Tibial nerve (tissue), 4 donors: Measurements from ENCODE around the gene SNRNP200. TPM values are rescaled to one million over a fixed set of nuclear protein-coding genes. Genes with fewer than 3 reads are reported as not detected.

Experiments
- DNase-seq, 2 donors: peaks; one replicate each; pipeline ENCODE4 v3.0.0-alpha.2; 2019; ENCODE audit warnings: low spot score in 2 of 2
- H3K27ac ChIP-seq, 4 donors: fragments of 200-600 bp; sonication (generic) in 3 of 4; one replicate each; pipeline ENCODE4 v1.5.1; 2017 to 2019; ENCODE audit warnings: mild to moderate bottlenecking in 1 of 4
- H3K27me3 ChIP-seq, 2 donors: fragments of 200-600 bp; sonication (generic) in 1 of 2; one replicate each; pipeline versions ENCODE4 v1.5.1 to v1.6.0; 2017 to 2019
- H3K36me3 ChIP-seq, 3 donors: fragments of 200-600 bp; sonication (generic); one replicate each; pipeline ENCODE4 v1.5.1; 2018 to 2019
- H3K4me1 ChIP-seq, 4 donors: fragments of 200-600 bp; sonication (generic) in 3 of 4; one replicate each; pipeline ENCODE4 v1.5.1; 2017 to 2019
- H3K4me3 ChIP-seq, 4 donors: fragments of 200-600 bp; sonication (generic) in 3 of 4; one replicate each; pipeline ENCODE4 v1.5.1; 2017 to 2019; ENCODE audit warnings: mild to moderate bottlenecking in 1 of 4, moderate library complexity in 1 of 4
- H3K9me3 ChIP-seq, 4 donors: fragments of 200-600 bp; sonication (generic) in 3 of 4; one replicate each; pipeline ENCODE4 v1.5.1; 2017 to 2019
- EP300 ChIP-seq, 2 donors: sonication (generic); formaldehyde crosslinking; IDR thresholded peaks; one replicate each; pipeline ENCODE4 v1.6.1; 2017; ENCODE audit warnings: antibody characterized with exemption in 2 of 2, mild to moderate bottlenecking in 1 of 2
- POLR2A ChIP-seq, 2 donors: fragments of 450-650 bp; IDR thresholded peaks; one replicate each; pipeline ENCODE4 v1.6.1; 2017; ENCODE audit warnings: antibody characterized with exemption in 2 of 2, mild to moderate bottlenecking in 2 of 2, moderate library complexity in 2 of 2
- WGBS, 2 donors: methylation state at CpG; one replicate each; pipeline ENCODE4 v1.1.5; 2018; 5-methylcytosine and 5-hydroxymethylcytosine counted together
- total RNA-seq, 4 donors: library from RNA; depleted of rRNA; stranded (reverse); fragments of >200 nt; gene quantifications; one replicate each; pipeline ENCODE4 v1.1.0, GENCODE V29; 2016
- TF ChIP-seq, protein P1 (sequence below), 5 experiments: fragments of 200-600 bp in 3 of 5; fragments of 450-650 bp in 2 of 5; sonication (generic) in 3 of 5; IDR thresholded peaks; one replicate each; pipeline ENCODE4 v1.5.1; 2016 to 2019; ENCODE audit warnings: antibody characterized with exemption in 5 of 5, mild to moderate bottlenecking in 3 of 5, moderate library complexity in 2 of 5

SNRNP200 gene
- total RNA-seq, 4 donors from 2014 or later = 79.4 to 106 (median 90.1) TPM

DNA sequence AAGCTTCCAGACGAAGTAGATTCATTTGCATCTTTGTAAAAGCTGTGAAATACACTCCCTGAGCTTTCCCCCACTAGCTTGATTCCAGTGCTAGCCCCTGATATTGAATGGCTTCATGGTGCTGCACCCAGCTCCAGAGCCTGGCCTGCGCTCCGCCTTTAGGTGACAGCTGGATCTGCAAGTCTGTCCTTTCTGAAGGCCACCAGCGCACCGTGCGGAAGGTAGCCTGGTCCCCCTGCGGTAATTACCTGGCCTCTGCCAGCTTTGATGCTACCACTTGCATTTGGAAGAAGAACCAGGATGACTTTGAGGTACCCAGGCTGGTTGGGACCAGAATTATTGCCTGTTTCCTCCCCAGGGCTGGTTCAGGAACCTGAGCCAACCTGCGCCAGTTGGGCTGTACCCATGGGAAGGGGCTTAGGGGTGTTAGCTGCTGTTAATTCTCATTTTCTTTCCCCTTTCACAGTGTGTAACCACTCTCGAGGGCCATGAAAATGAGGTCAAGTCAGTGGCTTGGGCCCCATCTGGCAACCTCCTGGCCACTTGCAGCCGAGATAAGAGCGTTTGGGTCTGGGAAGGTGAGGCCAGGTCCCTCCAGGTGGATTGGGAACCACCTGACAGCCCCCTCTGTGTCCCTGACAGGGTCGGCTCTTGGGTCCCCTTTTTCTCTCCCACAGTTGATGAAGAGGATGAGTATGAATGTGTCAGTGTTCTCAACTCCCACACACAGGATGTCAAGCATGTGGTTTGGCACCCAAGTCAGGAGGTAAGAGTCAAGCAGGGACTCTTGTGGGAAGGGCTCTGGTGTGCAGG is 38.0 kb downstream of the SNRNP200 start:
- Histone ChIP-seq H3K27ac (peak overlapping the region in 1 of 4 donors; percentile 96), H3K27me3 (no peaks in the 10 kb centered on the region), H3K9me3 (no peaks in the 10 kb centered on the region), H3K4me3 (peak overlapping the region in 3 of 4 donors; percentile 90 to 98 (median 94)), H3K36me3 (peaks cover 0 to 69% (median 17%) of the 10 kb centered on the region in 3 donors), H3K4me1 (peaks cover 5 to 39% (median 27%) of the 10 kb centered on the region in 4 donors)
- WGBS, 2 donors = 63 to 67% methylated on average over 12 of the region's 12 CpGs
- TF ChIP-seq EP300 (IDR thresholded peaks at IDR 0.05) = no peak
- TF ChIP-seq POLR2A (IDR thresholded peaks at IDR 0.05) = no peak
- TF ChIP-seq, protein P1, sequence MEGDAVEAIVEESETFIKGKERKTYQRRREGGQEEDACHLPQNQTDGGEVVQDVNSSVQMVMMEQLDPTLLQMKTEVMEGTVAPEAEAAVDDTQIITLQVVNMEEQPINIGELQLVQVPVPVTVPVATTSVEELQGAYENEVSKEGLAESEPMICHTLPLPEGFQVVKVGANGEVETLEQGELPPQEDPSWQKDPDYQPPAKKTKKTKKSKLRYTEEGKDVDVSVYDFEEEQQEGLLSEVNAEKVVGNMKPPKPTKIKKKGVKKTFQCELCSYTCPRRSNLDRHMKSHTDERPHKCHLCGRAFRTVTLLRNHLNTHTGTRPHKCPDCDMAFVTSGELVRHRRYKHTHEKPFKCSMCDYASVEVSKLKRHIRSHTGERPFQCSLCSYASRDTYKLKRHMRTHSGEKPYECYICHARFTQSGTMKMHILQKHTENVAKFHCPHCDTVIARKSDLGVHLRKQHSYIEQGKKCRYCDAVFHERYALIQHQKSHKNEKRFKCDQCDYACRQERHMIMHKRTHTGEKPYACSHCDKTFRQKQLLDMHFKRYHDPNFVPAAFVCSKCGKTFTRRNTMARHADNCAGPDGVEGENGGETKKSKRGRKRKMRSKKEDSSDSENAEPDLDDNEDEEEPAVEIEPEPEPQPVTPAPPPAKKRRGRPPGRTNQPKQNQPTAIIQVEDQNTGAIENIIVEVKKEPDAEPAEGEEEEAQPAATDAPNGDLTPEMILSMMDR (IDR thresholded peaks at IDR 0.05) = peak in 1 of 5 experiments; percentile 7
- DNase-seq = no peak

DNA sequence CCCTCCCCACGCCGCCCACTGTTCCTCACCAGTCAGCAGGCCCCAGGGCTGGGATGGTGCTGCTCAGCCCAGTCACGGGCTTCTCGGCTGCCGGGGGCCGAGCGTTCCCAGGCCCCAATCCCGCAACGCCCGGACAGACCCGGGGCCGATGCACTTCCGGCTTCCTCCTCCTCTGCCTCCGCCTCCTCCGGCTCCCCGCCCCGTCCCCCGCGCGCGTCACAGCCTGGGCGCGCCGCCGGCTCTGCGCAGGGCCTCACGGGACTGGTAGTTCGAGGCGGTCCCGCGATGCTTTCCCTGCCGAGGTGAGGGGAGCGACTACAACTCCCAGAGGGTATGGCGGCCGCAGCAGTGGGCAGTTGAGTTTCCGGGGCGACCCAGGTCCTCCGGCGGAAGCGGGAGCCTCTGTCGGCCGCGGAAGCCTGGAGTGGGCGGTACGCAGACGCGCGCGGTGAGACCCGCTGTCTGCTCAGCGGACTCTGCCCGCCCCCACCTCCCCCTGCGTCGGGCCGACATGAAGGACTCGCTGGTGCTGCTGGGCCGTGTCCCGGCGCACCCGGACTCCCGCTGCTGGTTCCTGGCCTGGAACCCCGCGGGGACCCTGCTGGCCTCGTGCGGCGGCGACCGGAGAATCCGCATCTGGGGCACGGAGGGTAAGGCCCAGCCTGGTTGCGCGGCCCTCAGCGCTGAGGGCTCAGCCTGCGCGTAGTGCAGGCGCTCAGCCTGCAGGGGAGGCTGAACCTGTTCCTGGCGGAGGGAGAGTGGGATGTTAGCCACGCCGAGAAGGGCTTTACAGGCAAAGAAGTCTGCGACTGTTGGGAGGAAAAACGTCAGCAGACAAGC is 39.3 kb downstream of the SNRNP200 start, which contains the start of the genes CIAO1 and TMEM127:
CIAO1 (plus strand) TSS at position 386 of the 840 bp plus-strand sequence; CDS start at position 512, 126 bp downstream.
TMEM127 (minus strand) TSS at position 158 of the 840 bp plus-strand sequence. CDS start 616 bp downstream, outside the sequence.
- DNase-seq = peak; percentile 94 to 96
- peaks cover 5 to 52% (median 33%) of the 10 kb centered on the region in 4 donors for H3K4me1 ChIP-seq
- TF ChIP-seq EP300 (IDR thresholded peaks at IDR 0.05) (peak; percentile 95), POLR2A (IDR thresholded peaks at IDR 0.05) (peak; percentile 65 to 89)
- TF ChIP-seq, protein P1 (IDR thresholded peaks at IDR 0.05) = peak in 4 of 5 experiments; percentile 5 to 56 (median 40)
- peaks cover 0 to 68% (median 6%) of the 10 kb centered on the region in 3 donors for H3K36me3 ChIP-seq
- H3K4me3 ChIP-seq = peak within 1 kb of the TSS; percentile 90 to 99 (median 96)
- no peaks in the 10 kb centered on the region for H3K27me3 ChIP-seq
- H3K27ac ChIP-seq = peak within 1 kb of the TSS; percentile 78 to 96 (median 94)
- WGBS, 2 donors = 0% methylated on average over 44 to 56 of the region's 81 CpGs
- no peaks in the 10 kb centered on the region for H3K9me3 ChIP-seq

DNA sequence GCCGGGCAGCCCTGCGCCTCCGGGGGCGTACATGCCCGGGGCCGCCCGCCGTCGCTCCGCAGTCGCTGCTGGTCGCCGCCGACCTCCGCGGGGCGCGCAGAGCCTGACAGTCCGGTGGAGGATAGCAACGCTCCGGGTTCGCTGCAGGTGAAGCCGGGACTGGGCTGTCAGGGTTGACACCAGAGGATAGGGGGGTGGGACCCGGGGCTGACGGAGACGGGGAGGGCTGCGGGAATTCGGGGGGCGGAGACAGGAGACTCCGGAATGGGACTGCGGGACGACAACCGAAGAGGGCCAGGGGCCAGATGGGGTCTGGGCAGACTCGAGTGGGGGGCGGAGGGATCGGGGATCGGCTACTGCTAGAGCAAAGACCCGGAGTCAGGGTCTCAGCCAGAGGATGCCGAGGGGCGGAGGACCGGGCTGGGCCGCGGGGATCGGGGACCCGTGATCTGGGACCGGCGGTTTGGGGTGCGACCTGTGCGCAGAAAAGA is 40.0 kb downstream of the SNRNP200 start:
- no peaks in the 10 kb centered on the region for H3K9me3 ChIP-seq
- H3K27me3 ChIP-seq = no peaks in the 10 kb centered on the region
- H3K27ac ChIP-seq = peak overlapping the region; percentile 78 to 96 (median 94)
- H3K4me1 ChIP-seq = peaks cover 5 to 58% (median 40%) of the 10 kb centered on the region in 4 donors
- H3K4me3 ChIP-seq = peak overlapping the region; percentile 90 to 99 (median 96)
- TF ChIP-seq, protein P1 (IDR thresholded peaks at IDR 0.05) = no peak
- TF ChIP-seq POLR2A (IDR thresholded peaks at IDR 0.05) (no peak), EP300 (IDR thresholded peaks at IDR 0.05) (no peak)
- H3K36me3 ChIP-seq = peaks cover 0 to 61% (median 4%) of the 10 kb centered on the region in 3 donors
- WGBS, 2 donors = 1 to 4% methylated on average over 26 to 39 of the region's 49 CpGs
- peak; percentile 22 to 23 for DNase-seq

DNA sequence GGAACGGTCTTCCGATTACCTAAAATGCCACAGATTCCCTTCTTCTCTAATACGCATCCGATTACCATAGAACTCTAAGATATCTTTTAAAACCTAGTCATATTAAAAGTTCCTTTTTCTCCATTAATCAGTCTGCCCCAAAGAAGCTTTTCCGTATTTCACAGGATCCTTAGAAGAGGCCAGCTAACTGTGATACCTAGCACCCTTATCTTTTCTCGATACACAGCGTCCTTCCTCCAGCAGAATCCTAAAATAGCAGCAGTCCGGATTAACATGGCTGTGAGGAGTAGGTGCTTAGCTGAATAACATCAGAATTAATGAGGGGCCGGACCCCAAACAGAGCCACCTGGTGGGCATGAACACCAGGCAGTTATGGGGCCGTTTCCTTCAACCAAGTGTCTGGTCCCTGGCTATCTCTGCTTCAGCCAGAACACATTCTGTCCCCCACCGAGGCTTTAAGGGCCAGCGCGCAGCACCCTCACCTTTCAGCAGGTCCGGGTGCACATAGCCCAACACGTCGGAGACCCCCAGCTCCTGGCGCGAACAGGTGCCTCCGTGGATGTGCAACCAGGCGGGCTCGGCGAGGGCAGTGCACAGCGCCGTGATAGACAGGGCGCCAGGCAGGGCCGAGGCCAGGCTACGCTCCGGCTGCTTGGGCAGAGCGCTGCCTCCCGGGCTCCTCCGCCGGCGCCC is 40.5 kb downstream of the SNRNP200 start:
- H3K4me3 ChIP-seq = peak overlapping the region; percentile 90 to 99 (median 96)
- no peak for DNase-seq
- H3K27ac ChIP-seq = peak overlapping the region; percentile 78 to 96 (median 94)
- no peaks in the 10 kb centered on the region for H3K9me3 ChIP-seq
- peaks cover 5 to 64% (median 46%) of the 10 kb centered on the region in 4 donors for H3K4me1 ChIP-seq
- TF ChIP-seq POLR2A (IDR thresholded peaks at IDR 0.05) (no peak), EP300 (IDR thresholded peaks at IDR 0.05) (no peak)
- TF ChIP-seq, protein P1 (IDR thresholded peaks at IDR 0.05) = no peak
- peaks cover 0 to 55% (median 4%) of the 10 kb centered on the region in 3 donors for H3K36me3 ChIP-seq
- H3K27me3 ChIP-seq = no peaks in the 10 kb centered on the region
- 19 to 37% methylated on average over 11 to 27 of the region's 33 CpGs for WGBS, 2 donors
